ENCODE results near the gene TMEM209.

Gene TMEM209

GRCh38 chr7:130216750-130217149 is 11.5 kb upstream of the TMEM209 start:
- H3K4me1 ChIP-seq (ENCODE audit: control insufficient read depth in 1 of 2, insufficient read depth in 2 of 2, low read length in 2 of 2): no peaks in the 10 kb centered on the region
- H3K9me3 ChIP-seq (ENCODE audit: control insufficient read depth in 1 of 2, low read length in 2 of 2): no peaks in the 10 kb centered on the region
- H3K36me3 ChIP-seq (ENCODE audit: control insufficient read depth in 1 of 2, insufficient read depth in 2 of 2, low read length in 2 of 2): no peaks in the 10 kb centered on the region
- no peak overlapping the region for H3K4me3 ChIP-seq (ENCODE audit: low read depth in 1 of 2, low read length in 2 of 2)
- no peaks in the 10 kb centered on the region for H3K27me3 ChIP-seq (ENCODE audit: low read depth, low read length)
- H3K27ac ChIP-seq (ENCODE audit: low read length): no peak overlapping the region

DNA sequence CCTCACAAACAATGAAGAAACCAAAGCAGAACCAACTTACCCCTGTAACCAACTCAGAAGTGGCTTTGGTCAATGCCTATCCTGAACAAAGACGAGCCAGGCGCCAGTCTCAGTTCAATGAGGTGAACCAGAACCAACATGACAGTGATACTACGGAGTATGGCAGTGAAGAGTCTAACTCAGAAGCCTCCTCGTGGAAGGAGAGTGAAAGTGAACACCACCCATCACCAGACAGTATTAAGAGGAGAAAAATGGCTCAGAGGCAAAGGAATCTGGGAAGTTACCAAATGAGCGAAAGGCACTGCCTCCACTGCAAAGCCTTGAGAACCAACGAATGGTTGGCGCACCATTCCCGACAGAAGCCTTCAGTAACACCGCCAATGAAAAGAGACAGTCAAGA is 10.8 kb upstream of the TMEM209 start:
- Histone ChIP-seq H3K27me3 (ENCODE audit: low read depth, low read length) (no peaks in the 10 kb centered on the region), H3K4me1 (ENCODE audit: control insufficient read depth in 1 of 2, insufficient read depth in 2 of 2, low read length in 2 of 2) (no peaks in the 10 kb centered on the region), H3K27ac (ENCODE audit: low read length) (no peak overlapping the region), H3K9me3 (ENCODE audit: control insufficient read depth in 1 of 2, low read length in 2 of 2) (no peaks in the 10 kb centered on the region), H3K36me3 (ENCODE audit: control insufficient read depth in 1 of 2, insufficient read depth in 2 of 2, low read length in 2 of 2) (no peaks in the 10 kb centered on the region), H3K4me3 (ENCODE audit: low read depth in 1 of 2, low read length in 2 of 2) (no peak overlapping the region)

DNA sequence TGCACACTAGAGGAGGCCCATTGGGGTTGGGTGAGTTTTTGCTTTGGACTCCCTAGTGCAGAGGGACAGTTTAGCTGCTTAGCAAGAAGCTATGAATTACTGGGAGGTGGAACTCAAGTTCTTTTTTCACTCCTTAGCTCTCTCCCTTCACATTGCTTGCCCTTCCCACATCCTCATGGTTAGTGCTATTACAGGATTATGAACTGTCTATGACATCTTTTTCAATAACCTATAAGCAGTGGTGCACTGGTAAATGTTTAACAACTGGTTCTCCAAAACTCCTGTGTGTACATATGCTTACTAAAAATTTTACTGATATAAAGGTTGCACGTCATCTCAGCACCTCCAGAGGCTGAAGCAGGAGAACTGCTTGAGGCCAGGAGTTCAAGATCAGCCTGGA is 8.6 kb upstream of the TMEM209 start:
- no peaks in the 10 kb centered on the region for H3K9me3 ChIP-seq (ENCODE audit: control insufficient read depth in 1 of 2, low read length in 2 of 2)
- no peaks in the 10 kb centered on the region for H3K36me3 ChIP-seq (ENCODE audit: control insufficient read depth in 1 of 2, insufficient read depth in 2 of 2, low read length in 2 of 2)
- H3K4me1 ChIP-seq (ENCODE audit: control insufficient read depth in 1 of 2, insufficient read depth in 2 of 2, low read length in 2 of 2): no peaks in the 10 kb centered on the region

GRCh38 chr7:130210181-130210935 is 5.2 kb upstream of the TMEM209 start:
- H3K9me3 ChIP-seq (ENCODE audit: control insufficient read depth in 1 of 2, low read length in 2 of 2): no peaks in the 10 kb centered on the region
- H3K27ac ChIP-seq (ENCODE audit: low read length): no peak overlapping the region
- no peaks in the 10 kb centered on the region for H3K27me3 ChIP-seq (ENCODE audit: low read depth, low read length)
- H3K4me1 ChIP-seq (ENCODE audit: control insufficient read depth in 1 of 2, insufficient read depth in 2 of 2, low read length in 2 of 2): no peaks in the 10 kb centered on the region
- H3K36me3 ChIP-seq (ENCODE audit: control insufficient read depth in 1 of 2, insufficient read depth in 2 of 2, low read length in 2 of 2): no peaks in the 10 kb centered on the region
- H3K4me3 ChIP-seq (ENCODE audit: low read depth in 1 of 2, low read length in 2 of 2): no peak overlapping the region

More for the DNA sequence above, 8.6 kb upstream of the TMEM209 start:
- no peak overlapping the region for H3K27ac ChIP-seq (ENCODE audit: low read length)
- H3K4me3 ChIP-seq (ENCODE audit: low read depth in 1 of 2, low read length in 2 of 2): no peak overlapping the region
- H3K27me3 ChIP-seq (ENCODE audit: low read depth, low read length): no peaks in the 10 kb centered on the region

DNA sequence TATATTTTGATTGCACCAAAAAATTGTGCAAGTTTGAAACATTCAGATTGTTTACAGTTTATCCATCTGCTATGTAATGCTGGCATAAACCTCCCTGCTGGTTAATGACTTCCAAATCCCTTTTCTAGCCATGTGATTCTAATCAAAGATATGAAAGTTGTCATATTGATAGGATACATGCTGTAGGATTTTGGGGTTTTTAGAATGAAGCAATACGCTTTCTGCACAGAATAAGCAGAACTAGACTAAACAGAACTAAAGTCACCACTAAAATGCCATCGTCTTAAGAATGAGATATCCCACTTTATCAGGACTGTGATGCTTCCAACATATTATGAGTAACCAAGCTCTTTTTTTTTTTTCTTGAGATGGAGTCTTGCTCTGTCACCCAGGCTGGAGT is 3.3 kb upstream of the TMEM209 start:
- H3K4me3 ChIP-seq (ENCODE audit: low read depth in 1 of 2, low read length in 2 of 2): no peak overlapping the region
- H3K27me3 ChIP-seq (ENCODE audit: low read depth, low read length): no peaks in the 10 kb centered on the region
- H3K4me1 ChIP-seq (ENCODE audit: control insufficient read depth in 1 of 2, insufficient read depth in 2 of 2, low read length in 2 of 2): no peaks in the 10 kb centered on the region
- no peak overlapping the region for H3K27ac ChIP-seq (ENCODE audit: low read length)
- H3K36me3 ChIP-seq (ENCODE audit: control insufficient read depth in 1 of 2, insufficient read depth in 2 of 2, low read length in 2 of 2): peaks cover 0 to 1% of the 10 kb centered on the region in 2 donors
- H3K9me3 ChIP-seq (ENCODE audit: control insufficient read depth in 1 of 2, low read length in 2 of 2): no peaks in the 10 kb centered on the region

DNA sequence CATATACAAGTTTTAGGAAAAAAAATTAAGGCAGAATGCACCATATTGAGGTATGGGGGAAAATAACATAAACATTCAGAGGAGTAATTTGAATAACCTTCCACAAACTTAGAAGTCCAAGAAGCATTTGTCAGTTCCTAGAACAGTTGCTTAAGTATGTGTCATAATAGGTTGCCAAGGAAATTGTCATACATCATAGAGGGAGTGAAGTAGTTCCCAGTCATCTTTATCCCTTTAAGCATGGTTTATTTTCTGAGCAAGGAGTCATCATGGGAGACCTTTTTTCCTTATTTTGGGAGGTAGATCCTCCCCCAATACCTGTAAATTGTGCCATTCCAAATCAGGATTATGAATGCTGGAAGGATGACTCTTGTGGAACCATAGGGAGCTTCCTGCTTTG is 2.4 kb upstream of the TMEM209 start, which contains the start of gene SSMEM1:
TSS of gene SSMEM1 (plus strand) at position 219 of the 400 bp plus-strand sequence. CDS start at position 270, 51 bp downstream.
- no peak within 1 kb of the TSS for H3K27ac ChIP-seq (ENCODE audit: low read length)
- peaks cover 0 to 8% of the 10 kb centered on the region in 2 donors for H3K36me3 ChIP-seq (ENCODE audit: control insufficient read depth in 1 of 2, insufficient read depth in 2 of 2, low read length in 2 of 2)
- H3K9me3 ChIP-seq (ENCODE audit: control insufficient read depth in 1 of 2, low read length in 2 of 2): no peaks in the 10 kb centered on the region
- H3K4me1 ChIP-seq (ENCODE audit: control insufficient read depth in 1 of 2, insufficient read depth in 2 of 2, low read length in 2 of 2): no peaks in the 10 kb centered on the region
- no peak within 1 kb of the TSS for H3K4me3 ChIP-seq (ENCODE audit: low read depth in 1 of 2, low read length in 2 of 2)
- H3K27me3 ChIP-seq (ENCODE audit: low read depth, low read length): no peaks in the 10 kb centered on the region

DNA sequence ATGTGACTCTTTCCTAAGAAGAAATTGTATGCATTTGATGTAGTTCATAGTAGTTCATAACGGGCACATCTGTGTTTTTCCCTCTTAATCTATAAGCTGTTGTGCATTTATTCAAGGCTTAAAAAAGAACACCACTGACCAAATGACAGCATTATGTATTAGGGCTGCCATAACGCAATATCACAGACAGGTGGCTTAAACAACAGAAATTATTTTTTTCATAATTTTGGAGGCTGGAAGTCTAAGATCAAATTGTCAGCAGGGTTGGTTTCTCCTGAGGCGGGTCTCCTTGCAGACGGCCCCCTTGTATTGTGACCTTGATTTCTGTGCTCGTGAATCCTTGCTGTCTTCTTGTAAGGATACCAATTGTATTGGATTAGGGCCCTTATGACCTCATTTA is 1.8 kb upstream of the TMEM209 start:
- Histone ChIP-seq H3K27ac (ENCODE audit: low read length) (no peak overlapping the region), H3K4me3 (ENCODE audit: low read depth in 1 of 2, low read length in 2 of 2) (no peak overlapping the region)

GRCh38 chr7:130201796-130202195 is 3.4 kb downstream of the TMEM209 start:
- Histone ChIP-seq H3K36me3 (ENCODE audit: control insufficient read depth in 1 of 2, insufficient read depth in 2 of 2, low read length in 2 of 2) (peaks cover 15 to 30% of the 10 kb centered on the region in 2 donors), H3K4me3 (ENCODE audit: low read depth in 1 of 2, low read length in 2 of 2) (no peak overlapping the region), H3K9me3 (ENCODE audit: control insufficient read depth in 1 of 2, low read length in 2 of 2) (no peaks in the 10 kb centered on the region), H3K27me3 (ENCODE audit: low read depth, low read length) (no peaks in the 10 kb centered on the region), H3K4me1 (ENCODE audit: control insufficient read depth in 1 of 2, insufficient read depth in 2 of 2, low read length in 2 of 2) (no peaks in the 10 kb centered on the region), H3K27ac (ENCODE audit: low read length) (no peak overlapping the region)

More for the DNA sequence above, 1.8 kb upstream of the TMEM209 start:
- Histone ChIP-seq H3K36me3 (ENCODE audit: control insufficient read depth in 1 of 2, insufficient read depth in 2 of 2, low read length in 2 of 2) (peaks cover 6 to 14% of the 10 kb centered on the region in 2 donors), H3K27me3 (ENCODE audit: low read depth, low read length) (no peaks in the 10 kb centered on the region), H3K9me3 (ENCODE audit: control insufficient read depth in 1 of 2, low read length in 2 of 2) (no peaks in the 10 kb centered on the region), H3K4me1 (ENCODE audit: control insufficient read depth in 1 of 2, insufficient read depth in 2 of 2, low read length in 2 of 2) (no peaks in the 10 kb centered on the region)

GRCh38 chr7:130197094-130197493 is 8.1 kb downstream of the TMEM209 start:
- peaks cover 22 to 48% of the 10 kb centered on the region in 2 donors for H3K36me3 ChIP-seq (ENCODE audit: control insufficient read depth in 1 of 2, insufficient read depth in 2 of 2, low read length in 2 of 2)
- no peak overlapping the region for H3K4me3 ChIP-seq (ENCODE audit: low read depth in 1 of 2, low read length in 2 of 2)
- no peaks in the 10 kb centered on the region for H3K9me3 ChIP-seq (ENCODE audit: control insufficient read depth in 1 of 2, low read length in 2 of 2)
- no peaks in the 10 kb centered on the region for H3K4me1 ChIP-seq (ENCODE audit: control insufficient read depth in 1 of 2, insufficient read depth in 2 of 2, low read length in 2 of 2)
- no peaks in the 10 kb centered on the region for H3K27me3 ChIP-seq (ENCODE audit: low read depth, low read length)
- no peak overlapping the region for H3K27ac ChIP-seq (ENCODE audit: low read length)

- no peak overlapping the region for H3K4me3 ChIP-seq (ENCODE audit: low read depth in 1 of 2, low read length in 2 of 2)
- peaks cover 19 to 50% of the 10 kb centered on the region in 2 donors for H3K36me3 ChIP-seq (ENCODE audit: control insufficient read depth in 1 of 2, insufficient read depth in 2 of 2, low read length in 2 of 2)
- H3K9me3 ChIP-seq (ENCODE audit: control insufficient read depth in 1 of 2, low read length in 2 of 2): no peaks in the 10 kb centered on the region
- H3K4me1 ChIP-seq (ENCODE audit: control insufficient read depth in 1 of 2, insufficient read depth in 2 of 2, low read length in 2 of 2): no peaks in the 10 kb centered on the region
- H3K27me3 ChIP-seq (ENCODE audit: low read depth, low read length): no peaks in the 10 kb centered on the region
- no peak overlapping the region for H3K27ac ChIP-seq (ENCODE audit: low read length)
These were observed 8.7 kb downstream of the TMEM209 start for GRCh38 chr7:130196476-130196875.

GRCh38 chr7:130195396-130195795 is 9.8 kb downstream of the TMEM209 start:
- H3K4me3 ChIP-seq (ENCODE audit: low read depth in 1 of 2, low read length in 2 of 2): no peak overlapping the region
- H3K36me3 ChIP-seq (ENCODE audit: control insufficient read depth in 1 of 2, insufficient read depth in 2 of 2, low read length in 2 of 2): peaks cover 15 to 50% of the 10 kb centered on the region in 2 donors
- no peaks in the 10 kb centered on the region for H3K9me3 ChIP-seq (ENCODE audit: control insufficient read depth in 1 of 2, low read length in 2 of 2)
- no peaks in the 10 kb centered on the region for H3K4me1 ChIP-seq (ENCODE audit: control insufficient read depth in 1 of 2, insufficient read depth in 2 of 2, low read length in 2 of 2)
- no peaks in the 10 kb centered on the region for H3K27me3 ChIP-seq (ENCODE audit: low read depth, low read length)
- H3K27ac ChIP-seq (ENCODE audit: low read length): no peak overlapping the region

DNA sequence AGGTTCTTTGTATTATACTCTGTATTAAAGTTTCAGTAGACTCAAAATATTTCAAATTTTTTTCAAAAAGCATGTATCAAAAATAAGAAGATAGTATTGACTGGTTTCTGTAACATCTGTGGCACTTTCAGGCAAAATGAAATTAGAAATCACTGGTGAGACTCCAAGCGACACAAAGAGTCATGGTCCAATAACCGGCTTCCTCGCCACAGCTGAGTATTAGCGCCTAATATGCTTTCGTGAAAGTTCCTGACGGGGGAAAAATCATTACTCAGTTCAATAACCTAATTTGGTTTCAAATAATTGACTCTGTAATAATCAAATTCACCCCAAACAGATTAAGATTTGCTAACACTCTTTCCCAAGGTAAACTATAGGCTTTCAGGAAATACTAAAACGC is 13.4 kb downstream of the TMEM209 start:
- H3K4me1 ChIP-seq (ENCODE audit: control insufficient read depth in 1 of 2, insufficient read depth in 2 of 2, low read length in 2 of 2): no peaks in the 10 kb centered on the region
- no peak overlapping the region for H3K27ac ChIP-seq (ENCODE audit: low read length)
- H3K9me3 ChIP-seq (ENCODE audit: control insufficient read depth in 1 of 2, low read length in 2 of 2): no peaks in the 10 kb centered on the region
- no peaks in the 10 kb centered on the region for H3K27me3 ChIP-seq (ENCODE audit: low read depth, low read length)
- H3K36me3 ChIP-seq (ENCODE audit: control insufficient read depth in 1 of 2, insufficient read depth in 2 of 2, low read length in 2 of 2): peaks cover 25 to 49% of the 10 kb centered on the region in 2 donors
- no peak overlapping the region for H3K4me3 ChIP-seq (ENCODE audit: low read depth in 1 of 2, low read length in 2 of 2)
